Tibial nerve (tissue), 4 donors: Measurements from ENCODE around the gene SORCS2. TPM values are rescaled to one million over a fixed set of nuclear protein-coding genes. Genes with fewer than 3 reads are reported as not detected.

Experiments used
- DNase-seq, 2 donors: peaks; one replicate each; pipeline ENCODE4 v3.0.0-alpha.2; 2019; ENCODE audit warnings: low spot score in 2 of 2
- H3K27ac ChIP-seq, 4 donors: fragments of 200-600 bp; sonication (generic) in 3 of 4; one replicate each; pipeline ENCODE4 v1.5.1; 2017 to 2019; ENCODE audit warnings: mild to moderate bottlenecking in 1 of 4
- H3K27me3 ChIP-seq, 2 donors: fragments of 200-600 bp; sonication (generic) in 1 of 2; one replicate each; pipeline versions ENCODE4 v1.5.1 to v1.6.0; 2017 to 2019
- H3K36me3 ChIP-seq, 3 donors: fragments of 200-600 bp; sonication (generic); one replicate each; pipeline ENCODE4 v1.5.1; 2018 to 2019
- H3K4me1 ChIP-seq, 4 donors: fragments of 200-600 bp; sonication (generic) in 3 of 4; one replicate each; pipeline ENCODE4 v1.5.1; 2017 to 2019
- H3K4me3 ChIP-seq, 4 donors: fragments of 200-600 bp; sonication (generic) in 3 of 4; one replicate each; pipeline ENCODE4 v1.5.1; 2017 to 2019; ENCODE audit warnings: mild to moderate bottlenecking in 1 of 4, moderate library complexity in 1 of 4
- H3K9me3 ChIP-seq, 4 donors: fragments of 200-600 bp; sonication (generic) in 3 of 4; one replicate each; pipeline ENCODE4 v1.5.1; 2017 to 2019
- CTCF ChIP-seq, 5 experiments: fragments of 200-600 bp in 3 of 5; fragments of 450-650 bp in 2 of 5; sonication (generic) in 3 of 5; IDR thresholded peaks; one replicate each; pipeline ENCODE4 v1.5.1; 2016 to 2019; ENCODE audit warnings: antibody characterized with exemption in 5 of 5, mild to moderate bottlenecking in 3 of 5, moderate library complexity in 2 of 5
- EP300 ChIP-seq, 2 donors: sonication (generic); formaldehyde crosslinking; IDR thresholded peaks; one replicate each; pipeline ENCODE4 v1.6.1; 2017; ENCODE audit warnings: antibody characterized with exemption in 2 of 2, mild to moderate bottlenecking in 1 of 2
- POLR2A ChIP-seq, 2 donors: fragments of 450-650 bp; IDR thresholded peaks; one replicate each; pipeline ENCODE4 v1.6.1; 2017; ENCODE audit warnings: antibody characterized with exemption in 2 of 2, mild to moderate bottlenecking in 2 of 2, moderate library complexity in 2 of 2
- WGBS, 2 donors: methylation state at CpG; one replicate each; pipeline ENCODE4 v1.1.5; 2018; 5-methylcytosine and 5-hydroxymethylcytosine counted together
- total RNA-seq, 4 donors: library from RNA; depleted of rRNA; stranded (reverse); fragments of >200 nt; gene quantifications; one replicate each; pipeline ENCODE4 v1.1.0, GENCODE V29; 2016

Gene SORCS2
- total RNA-seq, 4 donors from 2014 or later: 15.6 to 48.9 (median 38.3) TPM

- DNase-seq: no peak
- 64 to 70% methylated on average over 15 to 17 of the region's 17 CpGs for WGBS, 2 donors
These were observed 231.6 kb downstream of the SORCS2 start for GRCh38 chr4:7423801-7424552.

GRCh38 chr4:7424553-7425111 is 232.3 kb downstream of the SORCS2 start:
- no peak for DNase-seq
- TF ChIP-seq POLR2A (IDR thresholded peaks at IDR 0.05) (no peak), EP300 (IDR thresholded peaks at IDR 0.05) (no peak), CTCF (IDR thresholded peaks at IDR 0.05) (no peak)
- Histone ChIP-seq H3K4me3 (no peak overlapping the region), H3K27me3 (no peaks in the 10 kb centered on the region), H3K36me3 (no peaks in the 10 kb centered on the region), H3K27ac (no peak overlapping the region), H3K4me1 (peaks cover 0 to 26% (median 0%) of the 10 kb centered on the region in 4 donors), H3K9me3 (no peaks in the 10 kb centered on the region)
- WGBS, 2 donors: 72 to 82% methylated on average over 13 to 18 of the region's 18 CpGs

More at GRCh38 chr4:7423801-7424552, 231.6 kb downstream of the SORCS2 start:
- Histone ChIP-seq H3K9me3 (no peaks in the 10 kb centered on the region), H3K4me3 (no peak overlapping the region), H3K27me3 (no peaks in the 10 kb centered on the region), H3K36me3 (no peaks in the 10 kb centered on the region), H3K27ac (no peak overlapping the region), H3K4me1 (peaks cover 0 to 22% (median 0%) of the 10 kb centered on the region in 4 donors)
- TF ChIP-seq CTCF (IDR thresholded peaks at IDR 0.05) (no peak), EP300 (IDR thresholded peaks at IDR 0.05) (no peak), POLR2A (IDR thresholded peaks at IDR 0.05) (no peak)

GRCh38 chr4:7425124-7425523 is 232.8 kb downstream of the SORCS2 start:
- H3K36me3 ChIP-seq: no peaks in the 10 kb centered on the region
- 79 to 80% methylated on average over 13 of the region's 13 CpGs for WGBS, 2 donors
- H3K27me3 ChIP-seq: no peaks in the 10 kb centered on the region
- H3K9me3 ChIP-seq: no peaks in the 10 kb centered on the region
- H3K4me1 ChIP-seq: peaks cover 0 to 31% (median 0%) of the 10 kb centered on the region in 4 donors
- no peak overlapping the region for H3K4me3 ChIP-seq
- TF ChIP-seq CTCF (IDR thresholded peaks at IDR 0.05): no peak
- TF ChIP-seq POLR2A (IDR thresholded peaks at IDR 0.05): no peak
- TF ChIP-seq EP300 (IDR thresholded peaks at IDR 0.05): no peak
- DNase-seq: no peak
- no peak overlapping the region for H3K27ac ChIP-seq

GRCh38 chr4:7425591-7426468 is 233.5 kb downstream of the SORCS2 start:
- WGBS, 2 donors: 78 to 88% methylated on average over 20 to 24 of the region's 28 CpGs
- Histone ChIP-seq H3K27me3 (no peaks in the 10 kb centered on the region), H3K4me1 (peaks cover 0 to 34% (median 0%) of the 10 kb centered on the region in 4 donors), H3K9me3 (no peaks in the 10 kb centered on the region), H3K27ac (no peak overlapping the region), H3K36me3 (no peaks in the 10 kb centered on the region), H3K4me3 (no peak overlapping the region)
- TF ChIP-seq CTCF (IDR thresholded peaks at IDR 0.05): no peak
- no peak for TF ChIP-seq EP300 (IDR thresholded peaks at IDR 0.05)
- no peak for TF ChIP-seq POLR2A (IDR thresholded peaks at IDR 0.05)
- no peak for DNase-seq
